GM23338 (cell line): ENCODE measurements around the gene SETBP1. TPM values are rescaled to one million over a fixed set of nuclear protein-coding genes. Genes with fewer than 3 reads are reported as not detected.

Experiments
- ATAC-seq: fragments of 200-7000 bp; cut with Tn5 transposase; 3 replicates; pipeline ENCODE4 v1.9.1; 2020
- DNase-seq: peaks from one replicate; pipeline ENCODE4 v3.0.0-alpha.2; 2015; ENCODE audit warnings: low spot score
- H2AFZ ChIP-seq: fragments of 200-600 bp; sonication (generic); 2 replicates; pipeline ENCODE4 v1.8.0; 2016; ENCODE audit warnings: antibody characterized with exemption, mild to moderate bottlenecking, moderate library complexity
- H3F3A ChIP-seq: fragments of 200-600 bp; sonication (generic); replicated peaks from 2 replicates; pipeline ENCODE4 v1.8.0; 2017; ENCODE audit warnings: antibody characterized with exemption, mixed run types, low read depth
- H3K27ac ChIP-seq: fragments of 200-600 bp; sonication (generic); 2 replicates; pipeline ENCODE4 v1.6.1; 2016; ENCODE audit warnings: low read depth
- H3K27me3 ChIP-seq: fragments of 200-600 bp; sonication (generic); 2 replicates; pipeline ENCODE4 v1.8.0; 2016; ENCODE audit warnings: mild to moderate bottlenecking, mixed run types, moderate library complexity; ENCODE audit not compliant: insufficient read depth
- H3K36me3 ChIP-seq: fragments of 200-600 bp; sonication (generic); 2 replicates; pipeline ENCODE4 v1.8.0; 2016; ENCODE audit warnings: mild to moderate bottlenecking; ENCODE audit not compliant: insufficient read depth
- H3K4me1 ChIP-seq: fragments of 200-600 bp; sonication (generic); 2 replicates; pipeline ENCODE4 v1.8.0; 2016; ENCODE audit warnings: mild to moderate bottlenecking, moderate library complexity; ENCODE audit not compliant: insufficient read depth
- H3K4me2 ChIP-seq: fragments of 200-600 bp; sonication (generic); 2 replicates; pipeline ENCODE4 v1.7.1; 2017; ENCODE audit warnings: mixed run types
- H3K4me3 ChIP-seq: fragments of 200-600 bp; sonication (generic); 2 replicates; pipeline ENCODE4 v1.6.1; 2016; ENCODE audit warnings: mixed run types
- H3K79me2 ChIP-seq: fragments of 200-600 bp; sonication (generic); replicated peaks from 2 replicates; pipeline ENCODE4 v1.8.0; 2017; ENCODE audit warnings: mild to moderate bottlenecking; ENCODE audit not compliant: insufficient read depth
- H3K9me2 ChIP-seq: fragments of 200-600 bp; sonication (generic); 2 replicates; pipeline ENCODE4 v1.8.0; 2017; ENCODE audit not compliant: insufficient read depth
- H4K20me1 ChIP-seq: fragments of 200-600 bp; sonication (generic); replicated peaks from 2 replicates; pipeline ENCODE4 v1.8.0; 2017; ENCODE audit warnings: mild to moderate bottlenecking; ENCODE audit not compliant: insufficient read depth
- H3K27ac Mint-ChIP-seq: 2 replicates; pipeline ENCODE4 v1.8.0; 2020; ENCODE audit warnings: inconsistent platforms, mild to moderate bottlenecking, moderate library complexity, mixed read lengths
- H3K27me3 Mint-ChIP-seq: 3 replicates; pipeline ENCODE4 v1.8.0; 2022; ENCODE audit warnings: low read depth, mild to moderate bottlenecking, moderate library complexity, mixed read lengths, inconsistent platforms; ENCODE audit not compliant: insufficient read depth, poor library complexity
- H3K36me3 Mint-ChIP-seq: 3 replicates; pipeline ENCODE4 v1.8.0; 2021; ENCODE audit warnings: low read depth, mild to moderate bottlenecking, inconsistent platforms, moderate library complexity, mixed read lengths
- H3K4me1 Mint-ChIP-seq: 3 replicates; pipeline ENCODE4 v1.8.0; 2020; ENCODE audit warnings: mild to moderate bottlenecking, inconsistent platforms, mixed read lengths
- H3K4me3 Mint-ChIP-seq: 3 replicates; pipeline ENCODE4 v1.8.0; 2021; ENCODE audit warnings: moderate library complexity, mild to moderate bottlenecking, inconsistent platforms, mixed read lengths
- H3K9me3 Mint-ChIP-seq: 3 replicates; pipeline ENCODE4 v1.8.0; 2020; ENCODE audit warnings: moderate library complexity, mild to moderate bottlenecking, inconsistent platforms, mixed read lengths
- CREB1 ChIP-seq: fragments of 250-450 bp; sonication (Bioruptor Pico); IDR thresholded peaks from 2 replicates; pipeline ENCODE4 v1.5.0; 2020; ENCODE audit warnings: low read depth, mild to moderate bottlenecking, moderate library complexity
- CTCF ChIP-seq, 2 experiments: fragments of 200-600 bp in 1 of 2; sonication (generic) in 1 of 2; conservative IDR thresholded peaks; 2 replicates each; pipeline versions ENCODE4 v1.5.1 to v1.6.1; 2016 to 2017; ENCODE audit warnings: antibody characterized with exemption in 2 of 2, low read depth in 2 of 2, mild to moderate bottlenecking in 2 of 2, moderate library complexity in 1 of 2
- EZH2 ChIP-seq: fragments of 200-600 bp; sonication (generic); IDR thresholded peaks from one replicate; pipeline ENCODE4 v1.8.0; 2017; ENCODE audit warnings: antibody characterized with exemption, mild to moderate bottlenecking, low read depth; ENCODE audit not compliant: unreplicated experiment
- NANOG ChIP-seq: IDR thresholded peaks from 2 replicates; pipeline ENCODE4 v1.6.1; 2016; ENCODE audit warnings: antibody characterized with exemption, borderline replicate concordance
- ZNF462 ChIP-seq: fragments of 250-450 bp; sonication (Bioruptor Pico); IDR thresholded peaks from 2 replicates; pipeline ENCODE4 v1.5.0; 2020; ENCODE audit warnings: mild to moderate bottlenecking, moderate library complexity
- polyA plus RNA-seq: library from polyadenylated mRNA; unstranded; fragments of >200 nt; fragmentation: Nextera tagmentation; extraction: Ambion mirVana; gene quantifications from 2 replicates; pipeline ENCODE4 v1.2.1, GENCODE V29; 2016
- total RNA-seq: library from RNA; depleted of rRNA; stranded (reverse); fragments of >200 nt; shearing (Covaris generic); gene quantifications from 2 replicates; pipeline ENCODE4 v1.2.3, GENCODE V29; 2014

SETBP1 gene
- total and polyA plus RNA-seq, 2 experiments from 2014 or later, result 1.6 to 5.5 TPM

- no peak for TF ChIP-seq ZNF462 (CRISPR knock-in tag)
- TF ChIP-seq CTCF (conservative IDR thresholded peaks at IDR 0.05; ENCODE audit: low read depth in 2 of 2), result no peak
- TF ChIP-seq NANOG, result no peak
These were observed 197.6 kb downstream of the SETBP1 start (continued) for GRCh38 chr18:44878335-44878734.

- Mint-ChIP-seq H3K36me3 (peaks cover 5% of the 10 kb centered on the region; the same call in 1 of the 3 replicates), H3K27me3 (peaks cover 6% of the 10 kb centered on the region), H3K4me3 (no peak overlapping the region), H3K4me1 (peaks cover 17% of the 10 kb centered on the region), H3K9me3 (peaks cover 9% of the 10 kb centered on the region), H3K27ac (no peak overlapping the region)
- H3K9me2 ChIP-seq, result peaks cover 15% of the 10 kb centered on the region; the same call in 1 of the 2 replicates
- no peaks in the 10 kb centered on the region for H3K36me3 ChIP-seq
- H3K79me2 ChIP-seq, result no peaks in the 10 kb centered on the region
- no peak overlapping the region for H3K27ac ChIP-seq
- no peaks in the 10 kb centered on the region for H3F3A ChIP-seq
- no peak overlapping the region for H3K4me3 ChIP-seq
- no peak overlapping the region for H3K4me2 ChIP-seq
- DNase-seq, result no peak
- no peak overlapping the region for H2AFZ ChIP-seq
- H4K20me1 ChIP-seq, result no peaks in the 10 kb centered on the region
- ATAC-seq, result no peak
- no peaks in the 10 kb centered on the region for H3K27me3 ChIP-seq
- peaks cover 11% of the 10 kb centered on the region for H3K4me1 ChIP-seq
- TF ChIP-seq CREB1 (CRISPR knock-in tag), result no peak
- TF ChIP-seq EZH2, result no peak
- TF ChIP-seq ZNF462 (CRISPR knock-in tag), result no peak
These were observed 199.5 kb downstream of the SETBP1 start for GRCh38 chr18:44880170-44880569.
